Liver (tissue), 9 donors: ENCODE measurements around the gene AGPAT4. TPM values are rescaled to one million over a fixed set of nuclear protein-coding genes. Genes with fewer than 3 reads are reported as not detected.

ENCODE experiments used
- DNase-seq: peaks from one replicate; pipeline ENCODE4 v3.0.0-alpha.2; 2017; ENCODE audit warnings: low spot score
- H3K27ac ChIP-seq, 2 donors: one replicate each; pipeline ENCODE4 v1.7.0; 2013; ENCODE audit warnings: inconsistent platforms in 2 of 2, low read length in 2 of 2, control low read depth in 1 of 2, low read depth in 1 of 2, mild to moderate bottlenecking in 1 of 2
- H3K27me3 ChIP-seq, 4 donors: one replicate each; pipeline versions ENCODE4 v1.6.1 to v1.7.0; 2013; ENCODE audit warnings: low read length in 3 of 4, inconsistent platforms in 1 of 4, mild to moderate bottlenecking in 1 of 4, moderate library complexity in 1 of 4; ENCODE audit not compliant: control insufficient read depth in 4 of 4, insufficient read depth in 4 of 4
- H3K36me3 ChIP-seq, 4 donors: one replicate each; pipeline versions ENCODE4 v1.6.1 to v1.7.0; 2013; ENCODE audit warnings: low read length in 3 of 4, mild to moderate bottlenecking in 3 of 4, low read depth in 1 of 4, moderate library complexity in 1 of 4; ENCODE audit not compliant: control insufficient read depth in 4 of 4, insufficient read depth in 3 of 4
- H3K4me1 ChIP-seq, 4 donors: one replicate each; pipeline versions ENCODE4 v1.6.1 to v1.7.0; 2013; ENCODE audit warnings: low read length in 3 of 4, mild to moderate bottlenecking in 3 of 4, moderate library complexity in 1 of 4; ENCODE audit not compliant: control insufficient read depth in 4 of 4, insufficient read depth in 4 of 4
- H3K4me3 ChIP-seq, 3 donors: one replicate each; pipeline versions ENCODE4 v1.6.1 to v1.7.0; 2013; ENCODE audit warnings: low read length in 3 of 3, control low read depth in 1 of 3, low read depth in 1 of 3, mild to moderate bottlenecking in 1 of 3
- H3K9ac ChIP-seq, 2 donors: one replicate each; pipeline ENCODE4 v1.7.0; 2013; ENCODE audit warnings: low read length in 2 of 2, mild to moderate bottlenecking in 2 of 2, moderate library complexity in 2 of 2, control low read depth in 1 of 2, low read depth in 1 of 2
- H3K9me3 ChIP-seq, 4 donors: one replicate each; pipeline versions ENCODE4 v1.6.1 to v1.7.0; 2013; ENCODE audit warnings: low read length in 3 of 4; ENCODE audit not compliant: control insufficient read depth in 4 of 4
- EGR1 ChIP-seq, 2 donors: IDR thresholded peaks; 2 replicates each; pipeline ENCODE4 v1.6.1; 2016 to 2018; ENCODE audit warnings: antibody characterized with exemption in 2 of 2, low read depth in 2 of 2
- FOXA1 ChIP-seq: IDR thresholded peaks from 2 replicates; pipeline ENCODE4 v1.6.1; 2016; ENCODE audit warnings: antibody characterized with exemption
- FOXA2 ChIP-seq: IDR thresholded peaks from 2 replicates; pipeline ENCODE4 v1.6.1; 2016; ENCODE audit warnings: antibody characterized with exemption
- GABPA ChIP-seq, 2 donors: IDR thresholded peaks in 1 of 2; conservative IDR thresholded peaks in 1 of 2; 2 replicates each; pipeline ENCODE4 v1.6.1; 2016; ENCODE audit warnings: antibody characterized with exemption in 2 of 2, mild to moderate bottlenecking in 1 of 2, moderate library complexity in 1 of 2
- HNF4A ChIP-seq, 2 donors: conservative IDR thresholded peaks; 2 replicates each; pipeline ENCODE4 v1.6.1; 2016; ENCODE audit warnings: antibody characterized with exemption in 2 of 2, mild to moderate bottlenecking in 2 of 2
- HNF4G ChIP-seq: IDR thresholded peaks from 2 replicates; pipeline ENCODE4 v1.6.1; 2016; ENCODE audit warnings: antibody characterized with exemption
- JUND ChIP-seq, 2 donors: IDR thresholded peaks; 2 replicates each; pipeline ENCODE4 v1.6.1; 2016; ENCODE audit warnings: antibody characterized with exemption in 2 of 2
- NR2F2 ChIP-seq: IDR thresholded peaks from 2 replicates; pipeline ENCODE4 v1.6.1; 2016; ENCODE audit warnings: antibody characterized with exemption
- RAD21 ChIP-seq, 2 donors: IDR thresholded peaks; 2 replicates each; pipeline ENCODE4 v1.6.1; 2016; ENCODE audit warnings: antibody characterized with exemption in 2 of 2, mild to moderate bottlenecking in 2 of 2
- RXRA ChIP-seq, 2 donors: IDR thresholded peaks; 2 replicates each; pipeline ENCODE4 v1.6.1; 2017 to 2018; ENCODE audit warnings: antibody characterized with exemption in 2 of 2, mild to moderate bottlenecking in 1 of 2
- SP1 ChIP-seq: IDR thresholded peaks from 2 replicates; pipeline ENCODE4 v1.6.1; 2018; ENCODE audit warnings: antibody characterized with exemption, mild to moderate bottlenecking
- TAF1 ChIP-seq: conservative IDR thresholded peaks from 2 replicates; pipeline ENCODE4 v1.6.1; 2016; ENCODE audit warnings: antibody characterized with exemption, mild to moderate bottlenecking
- YY1 ChIP-seq: IDR thresholded peaks from 2 replicates; pipeline ENCODE4 v1.6.1; 2016; ENCODE audit warnings: antibody characterized with exemption, mild to moderate bottlenecking
- WGBS: extraction: QIAGEN DNeasy Blood & Tissue Kit; methylation state at CpG from one replicate; pipeline ENCODE4 v1.1.7; 2013; 5-methylcytosine and 5-hydroxymethylcytosine counted together
- polyA plus RNA-seq, 2 donors: library from polyadenylated mRNA; stranded (reverse) in 1 of 2; unstranded in 1 of 2; fragments of 200-250 nt in 1 of 2; fragments of >200 nt in 1 of 2; fragmentation: Nextera tagmentation in 1 of 2; extraction: Ambion mirVana in 1 of 2; gene quantifications; one replicate each; pipeline versions ENCODE4 v1.2.1 to v1.2.3, GENCODE V29; 2013 to 2015
- total RNA-seq, 2 donors: library from RNA; depleted of rRNA; stranded (reverse); fragments of >200 nt; gene quantifications; one replicate each; pipeline ENCODE4 v1.2.3, GENCODE V29; 2014
- TF ChIP-seq, protein P1 (sequence below): fragments of 150-350 bp; IDR thresholded peaks from 2 replicates; pipeline ENCODE4 v1.5.1; 2017; ENCODE audit warnings: improper control_type of control experiment, low read depth, low read length; ENCODE audit not compliant: missing input control
- TF ChIP-seq, protein P2 (sequence below): IDR thresholded peaks from 2 replicates; pipeline ENCODE4 v1.6.1; 2016; ENCODE audit warnings: antibody characterized with exemption
- TF ChIP-seq, protein P3 (sequence below): IDR thresholded peaks from 2 replicates; pipeline ENCODE4 v1.6.1; 2016; ENCODE audit warnings: antibody characterized with exemption
- TF ChIP-seq, protein P4 (sequence below): IDR thresholded peaks from 2 replicates; pipeline ENCODE4 v1.6.1; 2016; ENCODE audit warnings: antibody characterized with exemption
- TF ChIP-seq, protein P5 (sequence below): IDR thresholded peaks from 2 replicates; pipeline ENCODE4 v1.6.1; 2016; ENCODE audit warnings: antibody characterized with exemption, mild to moderate bottlenecking
- donor health status: healthy.
- donor health status: healthy.
- donor health status: healthy.
- donor health status: healthy.
- donor health status: healthy.

The AGPAT4 gene
- total and polyA plus RNA-seq, 4 donors: 0.44 to 17.5 (median 0.69) TPM

DNA sequence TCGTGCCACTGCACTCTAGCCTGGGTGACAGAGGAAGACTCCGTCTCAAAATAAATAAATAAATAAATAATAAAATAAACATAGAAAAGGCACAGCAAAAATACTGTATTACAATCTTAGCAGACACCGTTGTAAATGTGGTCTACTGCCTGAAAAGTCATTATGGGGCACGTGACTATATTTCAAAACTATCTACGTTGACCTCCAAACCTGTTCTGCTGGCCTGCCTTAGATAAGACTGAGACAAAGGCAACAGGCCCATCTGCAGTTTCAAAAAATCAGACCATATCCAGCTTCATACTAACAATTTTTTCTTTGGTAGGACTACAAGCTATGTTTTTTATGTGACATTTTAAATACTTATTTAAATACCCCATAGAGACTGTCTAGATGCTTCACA is 59.1 kb downstream of the AGPAT4 start:
- WGBS: 93% methylated on average over 5 of the region's 5 CpGs
- TF ChIP-seq NR2F2 (no peak), HNF4A (conservative IDR thresholded peaks at IDR 0.05) (no peak), YY1 (no peak), TAF1 (no peak), HNF4G (no peak), FOXA1 (no peak), EGR1 (IDR thresholded peaks at IDR 0.05; ENCODE audit: low read depth in 2 of 2) (no peak), JUND (IDR thresholded peaks at IDR 0.05) (no peak), SP1 (no peak), RXRA (IDR thresholded peaks at IDR 0.05) (no peak), GABPA (IDR thresholded peaks at IDR 0.05 in 1 of 2, conservative IDR thresholded peaks at IDR 0.05 in 1 of 2) (no peak), FOXA2 (no peak), RAD21 (IDR thresholded peaks at IDR 0.05) (no peak)
- TF ChIP-seq, protein P1, sequence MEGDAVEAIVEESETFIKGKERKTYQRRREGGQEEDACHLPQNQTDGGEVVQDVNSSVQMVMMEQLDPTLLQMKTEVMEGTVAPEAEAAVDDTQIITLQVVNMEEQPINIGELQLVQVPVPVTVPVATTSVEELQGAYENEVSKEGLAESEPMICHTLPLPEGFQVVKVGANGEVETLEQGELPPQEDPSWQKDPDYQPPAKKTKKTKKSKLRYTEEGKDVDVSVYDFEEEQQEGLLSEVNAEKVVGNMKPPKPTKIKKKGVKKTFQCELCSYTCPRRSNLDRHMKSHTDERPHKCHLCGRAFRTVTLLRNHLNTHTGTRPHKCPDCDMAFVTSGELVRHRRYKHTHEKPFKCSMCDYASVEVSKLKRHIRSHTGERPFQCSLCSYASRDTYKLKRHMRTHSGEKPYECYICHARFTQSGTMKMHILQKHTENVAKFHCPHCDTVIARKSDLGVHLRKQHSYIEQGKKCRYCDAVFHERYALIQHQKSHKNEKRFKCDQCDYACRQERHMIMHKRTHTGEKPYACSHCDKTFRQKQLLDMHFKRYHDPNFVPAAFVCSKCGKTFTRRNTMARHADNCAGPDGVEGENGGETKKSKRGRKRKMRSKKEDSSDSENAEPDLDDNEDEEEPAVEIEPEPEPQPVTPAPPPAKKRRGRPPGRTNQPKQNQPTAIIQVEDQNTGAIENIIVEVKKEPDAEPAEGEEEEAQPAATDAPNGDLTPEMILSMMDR: no peak
- TF ChIP-seq, protein P2, sequence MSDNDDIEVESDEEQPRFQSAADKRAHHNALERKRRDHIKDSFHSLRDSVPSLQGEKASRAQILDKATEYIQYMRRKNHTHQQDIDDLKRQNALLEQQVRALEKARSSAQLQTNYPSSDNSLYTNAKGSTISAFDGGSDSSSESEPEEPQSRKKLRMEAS: no peak
- TF ChIP-seq, protein P3, sequence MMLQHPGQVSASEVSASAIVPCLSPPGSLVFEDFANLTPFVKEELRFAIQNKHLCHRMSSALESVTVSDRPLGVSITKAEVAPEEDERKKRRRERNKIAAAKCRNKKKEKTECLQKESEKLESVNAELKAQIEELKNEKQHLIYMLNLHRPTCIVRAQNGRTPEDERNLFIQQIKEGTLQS: no peak
- TF ChIP-seq, protein P4, sequence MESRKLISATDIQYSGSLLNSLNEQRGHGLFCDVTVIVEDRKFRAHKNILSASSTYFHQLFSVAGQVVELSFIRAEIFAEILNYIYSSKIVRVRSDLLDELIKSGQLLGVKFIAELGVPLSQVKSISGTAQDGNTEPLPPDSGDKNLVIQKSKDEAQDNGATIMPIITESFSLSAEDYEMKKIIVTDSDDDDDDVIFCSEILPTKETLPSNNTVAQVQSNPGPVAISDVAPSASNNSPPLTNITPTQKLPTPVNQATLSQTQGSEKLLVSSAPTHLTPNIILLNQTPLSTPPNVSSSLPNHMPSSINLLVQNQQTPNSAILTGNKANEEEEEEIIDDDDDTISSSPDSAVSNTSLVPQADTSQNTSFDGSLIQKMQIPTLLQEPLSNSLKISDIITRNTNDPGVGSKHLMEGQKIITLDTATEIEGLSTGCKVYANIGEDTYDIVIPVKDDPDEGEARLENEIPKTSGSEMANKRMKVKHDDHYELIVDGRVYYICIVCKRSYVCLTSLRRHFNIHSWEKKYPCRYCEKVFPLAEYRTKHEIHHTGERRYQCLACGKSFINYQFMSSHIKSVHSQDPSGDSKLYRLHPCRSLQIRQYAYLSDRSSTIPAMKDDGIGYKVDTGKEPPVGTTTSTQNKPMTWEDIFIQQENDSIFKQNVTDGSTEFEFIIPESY: no peak
- TF ChIP-seq, protein P5, sequence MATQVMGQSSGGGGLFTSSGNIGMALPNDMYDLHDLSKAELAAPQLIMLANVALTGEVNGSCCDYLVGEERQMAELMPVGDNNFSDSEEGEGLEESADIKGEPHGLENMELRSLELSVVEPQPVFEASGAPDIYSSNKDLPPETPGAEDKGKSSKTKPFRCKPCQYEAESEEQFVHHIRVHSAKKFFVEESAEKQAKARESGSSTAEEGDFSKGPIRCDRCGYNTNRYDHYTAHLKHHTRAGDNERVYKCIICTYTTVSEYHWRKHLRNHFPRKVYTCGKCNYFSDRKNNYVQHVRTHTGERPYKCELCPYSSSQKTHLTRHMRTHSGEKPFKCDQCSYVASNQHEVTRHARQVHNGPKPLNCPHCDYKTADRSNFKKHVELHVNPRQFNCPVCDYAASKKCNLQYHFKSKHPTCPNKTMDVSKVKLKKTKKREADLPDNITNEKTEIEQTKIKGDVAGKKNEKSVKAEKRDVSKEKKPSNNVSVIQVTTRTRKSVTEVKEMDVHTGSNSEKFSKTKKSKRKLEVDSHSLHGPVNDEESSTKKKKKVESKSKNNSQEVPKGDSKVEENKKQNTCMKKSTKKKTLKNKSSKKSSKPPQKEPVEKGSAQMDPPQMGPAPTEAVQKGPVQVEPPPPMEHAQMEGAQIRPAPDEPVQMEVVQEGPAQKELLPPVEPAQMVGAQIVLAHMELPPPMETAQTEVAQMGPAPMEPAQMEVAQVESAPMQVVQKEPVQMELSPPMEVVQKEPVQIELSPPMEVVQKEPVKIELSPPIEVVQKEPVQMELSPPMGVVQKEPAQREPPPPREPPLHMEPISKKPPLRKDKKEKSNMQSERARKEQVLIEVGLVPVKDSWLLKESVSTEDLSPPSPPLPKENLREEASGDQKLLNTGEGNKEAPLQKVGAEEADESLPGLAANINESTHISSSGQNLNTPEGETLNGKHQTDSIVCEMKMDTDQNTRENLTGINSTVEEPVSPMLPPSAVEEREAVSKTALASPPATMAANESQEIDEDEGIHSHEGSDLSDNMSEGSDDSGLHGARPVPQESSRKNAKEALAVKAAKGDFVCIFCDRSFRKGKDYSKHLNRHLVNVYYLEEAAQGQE: no peak
- no peaks in the 10 kb centered on the region for H3K9me3 ChIP-seq
- DNase-seq: no peak
- no peaks in the 10 kb centered on the region for H3K36me3 ChIP-seq
- H3K27me3 ChIP-seq: no peaks in the 10 kb centered on the region
- H3K9ac ChIP-seq: no peak overlapping the region
- H3K4me1 ChIP-seq: no peaks in the 10 kb centered on the region
- no peak overlapping the region for H3K27ac ChIP-seq
- no peak overlapping the region for H3K4me3 ChIP-seq

DNA sequence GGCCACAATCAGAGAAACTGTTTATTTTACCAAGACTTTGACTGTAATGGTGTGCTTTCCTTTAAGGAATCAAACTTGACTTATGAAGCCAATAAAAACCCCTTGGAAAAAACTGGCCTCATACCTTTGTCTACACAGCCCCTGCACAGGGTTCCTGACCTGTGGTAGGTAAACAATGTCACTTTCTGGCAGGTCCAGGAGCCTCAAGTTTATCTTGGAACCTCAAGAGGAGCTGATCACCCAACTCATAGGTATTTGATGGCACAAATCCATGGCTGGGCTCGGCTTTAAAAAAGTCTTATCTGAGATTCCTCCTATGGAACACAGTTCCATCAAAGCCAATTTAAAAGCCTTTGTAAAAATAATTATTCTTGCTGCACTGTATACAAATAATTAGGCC is 61.0 kb downstream of the AGPAT4 start:
- Histone ChIP-seq H3K36me3 (no peaks in the 10 kb centered on the region), H3K4me3 (no peak overlapping the region), H3K9me3 (no peaks in the 10 kb centered on the region), H3K4me1 (no peaks in the 10 kb centered on the region), H3K27ac (no peak overlapping the region), H3K27me3 (no peaks in the 10 kb centered on the region), H3K9ac (no peak overlapping the region)
- DNase-seq: no peak
- 80% methylated on average over 1 of the region's 1 CpG for WGBS
- TF ChIP-seq HNF4G: no peak
- TF ChIP-seq FOXA1: no peak
- no peak for TF ChIP-seq TAF1
- no peak for TF ChIP-seq EGR1 (IDR thresholded peaks at IDR 0.05; ENCODE audit: low read depth in 2 of 2)
- TF ChIP-seq, protein P4: no peak
- TF ChIP-seq, protein P3: no peak
- TF ChIP-seq HNF4A (conservative IDR thresholded peaks at IDR 0.05): no peak
- TF ChIP-seq YY1: no peak
- no peak for TF ChIP-seq NR2F2
- TF ChIP-seq JUND (IDR thresholded peaks at IDR 0.05): no peak
